GM13977 (cell line): Measurements from ENCODE around the gene SCN3A.

Source experiments
- DNase-seq: peaks from one replicate; pipeline ENCODE4 v3.0.0; 2012; ENCODE audit warnings: low spot score
- CTCF ChIP-seq: IDR thresholded peaks from 2 replicates; pipeline ENCODE4 v1.5.1; 2012; ENCODE audit warnings: mild to moderate bottlenecking, control low read depth; ENCODE audit not compliant: insufficient read depth; ENCODE audit errors: extremely low read depth, missing control alignments
- in situ Hi-C: fragments of 300-500 bp; cut with MboI; formaldehyde crosslinking; loops from one replicate; pipeline ENCODE4 v1.12.0; 2022; ENCODE audit warnings: low sequenced_read_pairs, low pct_unique_long_range_greater_than_20kb, mixed read lengths, inconsistent platforms; ENCODE audit not compliant: unreplicated experiment

Gene SCN3A

DNA sequence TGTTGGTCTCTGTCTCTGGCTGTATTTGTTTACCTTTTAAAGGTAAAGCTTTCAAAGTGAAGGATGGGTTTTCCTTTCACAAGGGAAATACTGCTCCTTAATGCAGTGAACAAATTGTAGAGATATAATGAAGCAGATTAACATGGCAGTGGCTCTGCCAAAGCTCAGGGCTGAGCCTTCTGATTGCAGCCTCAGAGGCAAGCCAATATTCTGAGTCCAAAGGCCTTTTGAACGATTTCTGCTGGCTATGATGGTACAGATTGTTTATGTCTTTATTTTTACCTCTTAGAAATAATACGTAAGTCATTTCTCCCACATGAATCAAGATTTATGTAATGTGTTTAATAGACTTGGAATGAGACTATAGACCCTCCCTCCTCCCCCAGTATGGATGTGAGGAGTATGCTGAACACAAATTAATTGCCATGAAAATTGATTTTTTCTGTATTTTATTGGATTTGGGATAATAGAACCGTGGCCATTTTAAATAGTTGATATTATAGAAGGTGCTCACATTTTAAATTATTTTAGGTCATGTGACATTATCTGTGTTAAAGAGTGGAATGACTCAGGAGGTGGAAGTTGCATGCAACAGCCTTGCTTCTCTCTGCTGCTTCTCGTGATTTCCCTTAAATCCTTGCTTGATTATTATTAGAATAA, 36.1 kb upstream of the SCN3A start:
- in situ Hi-C loops, result no loop called here
- DNase-seq, result no peak
- TF ChIP-seq CTCF, result no peak

GRCh38 chr2:165239230-165239629, 35.4 kb upstream of the SCN3A start, which contains the start of gene SCN2A:
Gene SCN2A, plus strand, starts transcription at chr2:165239414. Its CDS starts 56,410 bp downstream, at chr2:165295824.
- in situ Hi-C loops, result no loop called here
- DNase-seq, result peak; percentile 9
- TF ChIP-seq CTCF, result peak; percentile 62

DNA sequence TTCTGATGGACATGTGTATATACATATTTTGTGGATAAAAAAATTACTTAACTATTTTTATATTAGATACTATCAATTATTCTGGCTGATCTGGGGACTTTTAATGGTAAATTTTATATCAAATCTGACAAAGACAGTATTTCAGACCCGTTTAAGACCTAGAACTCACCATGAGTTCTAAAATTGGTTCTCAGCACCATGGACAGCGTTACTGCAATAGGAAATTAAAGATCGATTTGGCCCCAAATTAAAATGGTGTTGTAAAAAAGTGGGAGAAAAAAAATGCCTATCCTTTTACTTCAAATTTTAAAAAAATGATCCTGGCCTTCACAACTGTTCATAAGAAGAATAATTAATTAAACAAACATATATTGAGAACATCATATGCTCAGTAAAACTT, 34.4 kb upstream of the SCN3A start:
- in situ Hi-C loops, result no loop called here
- DNase-seq, result no peak
- no peak for TF ChIP-seq CTCF

- in situ Hi-C loops, result no loop called here
- DNase-seq, result no peak
- no peak for TF ChIP-seq CTCF
Observed at GRCh38 chr2:165237056-165237455, 33.2 kb upstream of the SCN3A start.

DNA sequence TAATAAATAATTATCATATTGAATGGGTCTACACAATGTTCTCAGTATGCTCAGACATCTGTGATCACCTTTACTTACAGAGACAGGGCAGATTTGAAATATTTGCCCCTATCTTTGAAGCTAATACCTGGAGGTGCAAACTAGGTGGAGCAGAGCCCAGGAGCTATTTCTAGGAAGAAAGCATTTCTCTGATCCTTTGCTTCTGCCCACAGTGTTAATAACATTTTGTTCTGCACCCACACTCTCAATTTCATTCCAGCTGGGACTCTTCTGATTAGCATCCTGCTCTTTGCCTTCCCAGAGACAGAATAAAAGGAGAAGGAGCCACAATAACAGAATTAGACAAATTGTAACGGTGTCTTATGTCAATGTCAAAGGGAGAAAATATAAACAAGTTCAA, 23.7 kb upstream of the SCN3A start:
- DNase-seq, result no peak
- no peak for TF ChIP-seq CTCF
- in situ Hi-C loops, result no loop called here

DNA sequence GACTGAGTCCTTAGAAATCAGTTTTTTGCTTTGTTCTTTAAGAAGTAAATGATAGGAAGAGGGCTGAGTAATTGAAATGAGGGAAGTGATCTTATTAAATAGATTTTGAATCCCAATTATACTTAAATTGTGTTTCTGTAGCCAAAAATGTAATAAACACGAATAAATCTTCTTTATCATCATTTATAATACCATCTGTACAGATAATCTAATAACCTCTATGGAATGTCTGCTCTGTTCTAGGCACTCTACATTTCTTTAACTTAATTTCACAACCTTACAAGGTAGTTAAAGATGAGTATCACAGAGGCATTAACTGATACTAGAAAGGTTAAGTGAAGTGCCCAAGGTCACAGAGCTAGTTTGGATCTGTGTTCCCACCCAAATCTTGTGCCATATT, 21.1 kb upstream of the SCN3A start:
- TF ChIP-seq CTCF, result no peak
- in situ Hi-C loops, result no loop called here

DNA sequence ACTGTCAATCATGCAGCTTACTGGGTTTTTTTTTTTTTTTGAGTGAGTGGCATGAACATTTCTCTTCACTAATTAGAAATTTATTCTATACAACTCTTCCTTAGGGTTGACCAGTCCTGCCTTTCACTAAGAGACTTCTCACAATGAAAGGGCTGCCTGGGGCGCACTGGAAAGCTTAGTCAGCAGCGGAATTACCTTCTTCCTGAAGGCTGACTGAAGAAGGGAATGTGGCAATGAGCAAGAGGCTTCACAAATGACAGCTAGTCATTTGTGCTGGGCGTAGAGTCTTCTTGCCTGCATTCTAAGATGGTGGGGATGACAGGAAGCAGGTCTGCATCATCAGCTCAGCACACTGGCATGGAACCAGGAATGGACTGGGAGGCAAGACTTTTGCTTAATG, 15.6 kb upstream of the SCN3A start:
- in situ Hi-C loops, result no loop called here
- no peak for DNase-seq
- TF ChIP-seq CTCF, result no peak

More for the DNA sequence above, 21.1 kb upstream of the SCN3A start:
- DNase-seq, result no peak
